LNCAP (cell line): Measurements from ENCODE around the gene WWOX.

Experiments used
- TF ChIP-seq, protein P1 (sequence below): fragments of 450-650 bp; IDR thresholded peaks from 2 replicates; pipeline ENCODE4 v1.5.1; 2017; ENCODE audit warnings: mild to moderate bottlenecking

WWOX gene

DNA sequence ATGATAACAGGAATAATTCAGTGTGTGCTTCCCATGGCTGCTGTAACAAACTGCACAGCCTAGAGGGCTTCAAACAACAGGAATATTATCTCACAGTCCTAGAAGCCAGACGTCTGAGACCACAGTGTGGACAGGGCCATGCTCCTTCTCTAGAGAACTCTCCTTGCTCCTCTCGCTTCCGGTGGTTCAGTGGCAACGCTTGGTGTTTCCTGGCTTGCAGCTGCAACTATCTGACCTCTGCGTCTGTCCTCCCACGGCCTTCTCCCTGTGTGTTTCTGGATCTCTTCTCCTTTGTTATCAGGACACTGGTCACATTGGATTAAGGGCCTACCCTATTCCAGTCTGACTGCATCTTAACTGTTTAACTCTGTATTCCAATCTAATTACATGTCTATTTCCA is 1086.7 kb downstream of the WWOX start:
- TF ChIP-seq, protein P1, sequence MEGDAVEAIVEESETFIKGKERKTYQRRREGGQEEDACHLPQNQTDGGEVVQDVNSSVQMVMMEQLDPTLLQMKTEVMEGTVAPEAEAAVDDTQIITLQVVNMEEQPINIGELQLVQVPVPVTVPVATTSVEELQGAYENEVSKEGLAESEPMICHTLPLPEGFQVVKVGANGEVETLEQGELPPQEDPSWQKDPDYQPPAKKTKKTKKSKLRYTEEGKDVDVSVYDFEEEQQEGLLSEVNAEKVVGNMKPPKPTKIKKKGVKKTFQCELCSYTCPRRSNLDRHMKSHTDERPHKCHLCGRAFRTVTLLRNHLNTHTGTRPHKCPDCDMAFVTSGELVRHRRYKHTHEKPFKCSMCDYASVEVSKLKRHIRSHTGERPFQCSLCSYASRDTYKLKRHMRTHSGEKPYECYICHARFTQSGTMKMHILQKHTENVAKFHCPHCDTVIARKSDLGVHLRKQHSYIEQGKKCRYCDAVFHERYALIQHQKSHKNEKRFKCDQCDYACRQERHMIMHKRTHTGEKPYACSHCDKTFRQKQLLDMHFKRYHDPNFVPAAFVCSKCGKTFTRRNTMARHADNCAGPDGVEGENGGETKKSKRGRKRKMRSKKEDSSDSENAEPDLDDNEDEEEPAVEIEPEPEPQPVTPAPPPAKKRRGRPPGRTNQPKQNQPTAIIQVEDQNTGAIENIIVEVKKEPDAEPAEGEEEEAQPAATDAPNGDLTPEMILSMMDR: no peak

DNA sequence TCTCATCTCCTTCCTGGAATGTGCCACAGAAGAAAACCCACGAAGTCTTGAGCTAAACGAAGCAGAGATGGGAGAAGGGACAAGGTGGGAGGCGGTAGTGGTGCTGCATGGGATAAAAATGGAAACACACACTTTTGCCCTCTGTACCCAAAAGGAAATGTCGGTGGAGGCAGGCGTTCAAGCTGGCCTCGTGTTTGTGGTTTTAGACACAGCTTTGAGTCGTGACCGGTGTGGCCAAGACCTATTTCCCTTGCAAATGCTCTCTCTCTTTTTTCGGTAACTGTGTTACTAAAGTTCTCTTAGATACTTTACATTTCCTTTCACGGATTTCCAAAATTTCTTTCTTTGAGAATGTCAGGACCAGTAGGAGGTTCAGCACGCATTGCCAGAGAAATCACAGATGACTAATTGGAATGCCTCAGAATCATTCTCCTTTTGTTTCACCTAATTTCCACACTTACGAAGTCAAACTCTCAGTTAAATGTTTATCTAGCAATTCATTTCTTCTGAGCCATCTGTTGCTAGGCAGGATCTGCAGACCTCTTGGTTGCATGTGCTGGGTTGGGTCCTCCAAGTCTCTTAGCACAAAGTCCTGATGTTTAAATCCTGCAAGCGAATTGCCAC is 1088.8 kb downstream of the WWOX start:
- TF ChIP-seq, protein P1: no peak

DNA sequence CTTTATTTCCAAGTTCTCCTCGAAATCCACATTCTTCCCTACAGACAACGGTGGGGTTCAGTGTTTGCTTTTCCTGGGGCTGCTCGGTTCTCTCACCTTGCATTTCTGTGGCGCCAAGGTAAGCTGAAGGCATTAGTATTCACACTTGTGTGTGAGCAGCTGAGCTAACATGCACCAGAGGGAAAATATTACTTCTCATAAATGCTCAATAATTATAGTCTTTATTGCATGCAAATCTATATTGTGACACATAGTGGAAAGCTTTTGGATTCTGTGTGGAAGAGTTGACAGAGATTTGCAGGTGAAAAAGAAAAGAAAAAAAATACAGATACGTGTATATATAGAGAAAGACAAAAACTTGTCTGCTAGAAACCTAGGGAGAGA is 1089.3 kb downstream of the WWOX start:
- TF ChIP-seq, protein P1: no peak

DNA sequence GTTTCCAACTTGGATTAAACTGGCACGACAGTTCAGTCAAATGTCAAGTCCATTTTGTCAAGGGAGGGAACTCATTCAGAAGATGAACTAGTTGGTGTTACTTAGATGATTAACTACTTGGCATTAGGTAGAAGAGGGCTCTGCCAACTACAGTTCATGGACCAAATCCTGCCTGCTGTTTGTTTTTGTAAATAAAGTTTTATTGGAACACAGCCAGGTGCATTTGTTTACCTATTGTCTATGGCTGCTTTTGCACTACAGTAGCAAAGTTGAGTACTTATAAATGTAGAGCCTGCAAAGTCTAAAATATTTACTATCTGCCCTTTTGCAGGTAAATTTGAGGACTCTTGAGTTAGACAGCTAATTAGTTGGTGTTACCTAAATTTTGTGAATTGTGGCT is 1091.1 kb downstream of the WWOX start:
- TF ChIP-seq, protein P1: no peak

DNA sequence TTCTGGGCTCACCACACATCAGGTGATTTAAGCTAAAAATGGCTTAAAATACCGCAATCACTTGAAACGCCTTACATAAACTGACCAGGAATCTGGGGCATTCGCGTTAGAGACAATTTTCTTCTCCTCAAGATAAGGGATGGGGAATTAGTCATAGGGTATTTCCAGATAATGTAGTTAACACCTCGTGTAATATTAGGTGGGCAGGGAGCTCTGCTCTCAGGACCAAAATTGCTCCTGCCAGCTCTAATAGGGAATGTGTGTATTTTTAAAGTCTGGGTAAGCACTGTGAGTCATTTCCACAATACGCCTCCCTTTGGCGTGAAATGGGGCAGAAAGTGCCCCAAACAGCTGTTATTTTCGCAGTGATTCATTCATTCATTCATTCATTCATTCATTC is 1092.5 kb downstream of the WWOX start:
- TF ChIP-seq, protein P1: no peak

DNA sequence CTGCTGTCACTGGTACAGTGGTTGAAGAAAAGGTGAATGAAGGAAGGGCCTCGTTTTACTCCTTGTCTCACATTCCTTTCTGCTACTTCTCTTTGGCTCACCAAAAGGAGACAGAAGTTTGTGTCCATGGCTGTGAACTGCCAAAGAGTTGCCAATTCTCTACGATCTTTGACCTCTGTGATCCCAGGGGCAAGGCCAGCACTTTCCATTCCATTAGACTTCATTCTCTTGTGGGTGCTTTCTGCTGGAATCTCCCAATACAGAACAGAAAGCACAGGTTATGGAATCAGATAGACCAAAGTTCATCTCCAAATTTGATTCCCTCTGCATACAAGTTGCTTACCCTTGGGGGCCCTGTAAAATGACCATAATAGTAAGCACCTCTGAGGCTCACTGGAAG is 1093.5 kb downstream of the WWOX start:
- TF ChIP-seq, protein P1: no peak

DNA sequence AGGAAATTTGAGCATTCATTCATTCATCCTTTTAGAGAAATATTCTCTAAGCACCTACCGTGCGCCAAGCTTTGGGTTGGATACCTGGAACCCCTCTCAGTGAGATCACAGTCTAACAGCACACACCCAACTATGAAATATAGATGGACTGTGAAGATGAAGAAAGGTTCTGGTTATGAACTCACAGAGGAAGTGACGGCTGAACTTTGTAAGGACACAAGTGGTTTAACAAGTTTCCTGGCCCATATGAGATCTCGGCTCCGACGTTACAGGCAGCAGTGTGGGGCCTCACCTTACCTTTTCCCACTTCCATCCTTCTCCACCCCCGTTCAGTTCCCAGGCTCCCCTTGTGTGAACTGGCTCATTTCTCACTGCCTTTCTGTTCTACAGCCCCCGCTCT is 1094.8 kb downstream of the WWOX start:
- TF ChIP-seq, protein P1: no peak

DNA sequence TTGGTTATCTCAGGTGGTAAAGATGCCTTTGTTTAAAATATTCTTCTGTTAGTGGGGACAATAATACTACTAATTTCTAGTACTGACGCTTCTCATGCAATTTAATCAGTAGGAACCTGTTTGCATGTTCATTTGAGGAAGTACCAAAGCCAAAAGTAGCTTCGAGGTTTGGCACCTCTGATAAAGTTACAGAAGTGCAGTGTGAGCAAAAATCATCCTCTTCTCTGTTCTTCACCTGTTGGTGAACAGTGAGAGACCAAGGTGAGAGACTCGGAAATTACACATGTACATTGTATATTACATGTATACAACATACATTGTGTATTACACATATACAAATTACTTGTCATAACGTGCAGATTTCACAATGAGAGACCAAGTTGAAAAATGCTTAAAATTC is 1096.5 kb downstream of the WWOX start:
- TF ChIP-seq, protein P1: no peak
